HG03025 (cell line): ENCODE measurements around the gene APLF.

Experiments used
- ATAC-seq: cut with Tn5 transposase; IDR thresholded peaks from one replicate; pipeline ENCODE4 v1.9.1; 2021; ENCODE audit warnings: mild to moderate bottlenecking, moderate library complexity; ENCODE audit not compliant: unreplicated experiment, low FRiP score

The APLF gene, protein sequence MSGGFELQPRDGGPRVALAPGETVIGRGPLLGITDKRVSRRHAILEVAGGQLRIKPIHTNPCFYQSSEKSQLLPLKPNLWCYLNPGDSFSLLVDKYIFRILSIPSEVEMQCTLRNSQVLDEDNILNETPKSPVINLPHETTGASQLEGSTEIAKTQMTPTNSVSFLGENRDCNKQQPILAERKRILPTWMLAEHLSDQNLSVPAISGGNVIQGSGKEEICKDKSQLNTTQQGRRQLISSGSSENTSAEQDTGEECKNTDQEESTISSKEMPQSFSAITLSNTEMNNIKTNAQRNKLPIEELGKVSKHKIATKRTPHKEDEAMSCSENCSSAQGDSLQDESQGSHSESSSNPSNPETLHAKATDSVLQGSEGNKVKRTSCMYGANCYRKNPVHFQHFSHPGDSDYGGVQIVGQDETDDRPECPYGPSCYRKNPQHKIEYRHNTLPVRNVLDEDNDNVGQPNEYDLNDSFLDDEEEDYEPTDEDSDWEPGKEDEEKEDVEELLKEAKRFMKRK

DNA sequence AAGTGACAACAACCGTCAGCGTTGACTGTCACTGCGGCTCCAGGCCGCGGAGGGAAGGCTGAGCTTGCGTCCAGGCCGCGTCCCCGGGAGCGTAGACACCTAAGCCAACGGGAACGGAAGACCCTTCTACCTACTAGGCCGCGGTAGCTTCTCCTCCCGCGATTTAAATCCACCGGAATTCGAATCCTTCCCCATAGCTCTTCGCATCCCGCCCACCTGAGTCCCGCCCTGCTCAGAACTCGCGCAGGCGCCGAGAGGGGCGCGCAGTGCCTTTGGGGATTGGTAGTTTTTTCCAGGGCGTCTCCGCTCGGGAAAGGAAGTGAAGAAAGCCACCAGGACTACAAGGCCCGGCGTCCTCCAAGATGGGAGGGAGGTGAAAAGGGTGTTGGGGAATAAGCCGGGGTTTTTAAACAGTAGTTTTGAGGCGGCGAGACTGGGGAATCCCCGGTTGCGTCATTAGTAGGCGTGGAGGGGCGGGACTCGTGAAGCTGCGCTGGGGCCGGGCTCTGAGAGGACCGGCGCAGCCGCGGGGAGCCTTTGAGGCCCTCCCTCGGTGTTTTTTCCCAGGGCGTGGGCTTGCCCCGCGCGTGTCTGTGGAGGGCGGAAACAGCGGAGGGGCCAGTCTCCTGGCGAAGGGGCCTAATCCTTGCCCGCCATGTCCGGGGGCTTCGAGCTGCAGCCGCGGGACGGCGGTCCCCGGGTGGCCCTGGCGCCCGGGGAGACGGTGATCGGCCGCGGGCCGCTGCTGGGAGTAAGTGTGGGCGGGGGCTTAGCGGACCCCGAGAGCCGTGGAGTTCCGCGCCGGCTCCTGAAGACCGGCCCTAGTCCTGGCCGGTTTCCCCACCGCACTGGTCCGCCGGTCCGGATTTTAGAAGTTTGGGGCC lies at the start of gene APLF, which contains the start of gene FBXO48:
Gene APLF (plus strand): TSS at position 509 of the 884 bp plus-strand sequence. CDS start 147 bp downstream, at position 656.
Gene FBXO48 (minus strand): TSS at position 218 of the 884 bp plus-strand sequence. CDS start 2,149 bp downstream, outside the sequence.
- ATAC-seq, result peak; percentile 92

DNA sequence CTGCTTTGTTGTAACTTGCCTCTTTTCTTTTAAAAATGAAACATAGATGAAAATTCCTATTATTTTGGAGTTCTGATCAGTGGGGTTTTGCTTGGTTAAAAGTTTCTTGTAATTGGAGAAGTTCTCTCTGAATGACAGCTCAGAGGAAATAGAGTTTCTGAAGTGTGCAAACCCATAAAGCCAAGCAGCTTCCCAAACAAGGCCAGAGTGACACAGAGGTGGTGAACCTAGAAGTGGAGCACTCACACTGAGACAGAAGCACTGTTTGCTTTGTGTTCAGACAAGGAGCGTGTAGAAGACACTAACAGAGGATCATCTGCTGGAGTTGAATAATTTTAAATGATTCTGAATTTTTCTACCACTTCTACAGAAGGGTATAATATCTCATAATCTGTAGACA lies 49.5 kb upstream of the APLF start:
- no peak for ATAC-seq

DNA sequence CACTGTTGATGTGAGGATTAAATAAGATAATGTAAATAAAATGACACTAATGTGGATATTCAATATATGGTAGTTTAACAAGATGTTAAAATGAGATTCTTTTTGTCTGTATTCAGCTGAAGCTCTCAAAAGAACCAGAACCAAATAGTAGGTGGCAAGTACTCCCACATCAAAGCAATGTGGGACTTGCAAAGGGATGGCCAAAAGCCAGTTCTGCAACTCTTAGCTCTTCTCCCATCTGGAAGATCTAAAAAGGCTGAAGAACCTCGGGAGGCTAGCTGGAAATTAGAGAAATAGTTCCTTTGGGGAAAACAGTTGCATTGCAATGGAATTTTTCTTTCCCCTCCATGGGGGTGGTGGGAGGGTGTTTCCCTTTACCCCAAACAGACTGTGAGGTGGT lies 49.0 kb upstream of the APLF start:
- no peak for ATAC-seq

DNA sequence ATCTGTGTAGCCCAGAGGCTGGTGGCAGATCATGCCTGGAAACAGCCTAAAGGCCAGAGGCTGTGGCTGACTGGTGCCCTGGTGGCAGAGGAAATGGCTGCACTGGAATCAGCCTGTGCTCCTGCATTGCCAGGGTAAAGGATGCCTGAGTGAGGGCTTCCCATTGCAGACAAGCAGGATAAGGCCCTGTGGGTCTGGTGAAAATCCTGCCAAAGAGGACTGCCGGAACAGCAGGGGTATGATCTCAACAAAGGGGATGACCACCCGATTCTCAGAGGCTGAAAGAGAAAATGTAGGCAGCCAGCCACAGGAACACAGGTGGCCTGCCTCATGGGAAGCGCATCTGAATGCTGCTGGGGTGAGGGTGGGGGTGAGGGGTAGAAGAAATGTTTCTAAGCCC lies 48.5 kb upstream of the APLF start:
- no peak for ATAC-seq

DNA sequence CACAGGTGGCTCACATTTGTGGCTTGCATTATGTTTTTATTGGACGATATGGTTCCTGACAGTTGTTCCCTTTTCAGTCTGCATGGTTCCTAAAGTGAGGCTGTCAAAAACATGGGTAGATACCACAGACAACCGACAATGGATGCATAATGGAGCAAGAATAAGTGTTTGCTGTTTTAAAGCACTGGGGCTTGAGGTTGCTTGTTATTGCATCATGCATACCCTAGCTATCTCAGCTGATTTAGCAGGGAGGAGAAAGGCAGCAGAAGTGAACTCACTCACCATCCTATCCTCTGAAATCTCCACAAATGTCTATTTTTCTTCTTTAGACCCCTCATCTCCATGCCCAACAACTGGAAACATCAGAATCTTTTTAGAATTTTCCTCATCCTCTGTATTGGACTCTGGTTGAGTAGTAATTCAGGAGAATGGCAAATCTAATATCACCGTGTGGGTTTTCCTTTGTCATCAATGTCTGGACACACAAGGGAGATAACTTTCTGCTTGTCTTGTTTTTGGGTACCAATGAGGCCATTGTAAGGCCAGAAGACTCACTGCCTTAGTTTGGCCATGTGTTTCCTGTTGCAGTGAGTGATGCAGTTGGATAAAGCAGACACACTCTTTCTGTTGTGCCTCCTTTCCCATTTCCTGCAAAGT lies 47.0 kb upstream of the APLF start:
- ATAC-seq, result no peak

DNA sequence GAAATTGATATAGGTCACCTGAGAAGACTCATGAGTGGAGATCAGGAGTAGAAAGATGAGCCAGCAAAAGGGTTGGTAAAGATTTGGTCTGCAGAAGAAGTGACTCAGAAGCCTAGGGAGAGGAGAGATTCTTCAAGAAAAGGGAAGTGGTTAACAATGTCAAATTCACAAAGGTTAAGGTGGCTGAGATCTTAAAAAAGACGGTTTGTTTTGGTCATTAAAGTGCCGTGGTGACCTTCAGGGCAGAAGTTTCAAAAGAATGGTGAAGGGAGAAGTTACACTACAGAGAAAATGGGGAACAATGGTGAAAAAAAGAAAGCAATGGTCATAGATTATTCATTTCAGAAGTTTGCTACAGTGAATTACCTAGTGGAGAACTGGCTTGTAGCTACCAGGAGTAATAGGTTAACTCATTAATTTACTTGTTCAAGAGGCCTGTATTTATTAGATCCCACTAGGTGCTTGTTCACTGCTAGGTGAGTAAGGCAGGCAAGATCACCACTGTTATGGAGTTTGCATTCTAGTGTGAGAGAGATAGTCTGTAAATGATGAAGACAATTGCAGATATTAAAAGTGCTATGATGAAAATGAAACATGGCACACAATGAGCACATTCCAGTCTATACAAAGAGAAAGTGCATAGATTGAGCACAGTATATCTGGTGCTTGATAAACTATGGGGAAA lies 43.3 kb upstream of the APLF start:
- peak; percentile 75 for ATAC-seq

DNA sequence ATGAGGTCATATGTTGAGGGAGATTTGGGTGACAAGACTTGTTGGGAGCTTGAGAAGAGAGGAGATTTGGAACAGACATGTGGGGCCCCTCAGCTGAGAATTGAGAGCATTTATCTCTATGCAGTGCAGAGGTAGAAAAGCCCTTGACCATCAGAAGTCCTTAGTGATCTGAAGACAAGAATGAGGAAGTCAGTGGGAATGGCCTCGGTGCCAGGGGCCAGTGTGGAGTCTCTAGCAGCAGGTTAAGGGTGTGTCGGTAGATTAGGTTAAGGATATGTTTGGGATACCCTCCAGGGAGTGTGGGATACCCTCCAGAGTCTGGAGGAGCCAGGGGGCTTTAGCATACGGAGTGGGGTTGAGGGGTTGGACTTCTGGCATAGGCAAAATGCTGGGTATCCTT lies 41.9 kb upstream of the APLF start:
- ATAC-seq, result no peak

DNA sequence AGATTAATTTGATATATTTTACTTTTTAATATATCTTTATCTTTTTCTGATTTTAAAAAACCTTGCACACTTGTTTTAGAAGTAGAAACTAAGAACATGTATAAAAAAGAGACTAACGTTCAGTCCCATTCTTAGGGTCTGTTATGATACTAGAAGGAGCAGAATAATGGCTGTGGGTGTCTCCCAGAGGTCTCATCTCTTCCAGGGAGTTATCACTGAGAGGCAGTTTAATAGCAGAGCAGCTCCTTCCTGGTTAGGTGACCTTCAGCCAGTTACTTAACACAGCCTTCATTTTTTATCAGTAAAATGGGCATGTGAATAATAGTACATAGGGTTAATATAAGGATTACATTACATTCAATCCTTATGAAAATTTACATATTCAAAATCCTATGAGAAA lies 40.9 kb upstream of the APLF start:
- ATAC-seq, result no peak

DNA sequence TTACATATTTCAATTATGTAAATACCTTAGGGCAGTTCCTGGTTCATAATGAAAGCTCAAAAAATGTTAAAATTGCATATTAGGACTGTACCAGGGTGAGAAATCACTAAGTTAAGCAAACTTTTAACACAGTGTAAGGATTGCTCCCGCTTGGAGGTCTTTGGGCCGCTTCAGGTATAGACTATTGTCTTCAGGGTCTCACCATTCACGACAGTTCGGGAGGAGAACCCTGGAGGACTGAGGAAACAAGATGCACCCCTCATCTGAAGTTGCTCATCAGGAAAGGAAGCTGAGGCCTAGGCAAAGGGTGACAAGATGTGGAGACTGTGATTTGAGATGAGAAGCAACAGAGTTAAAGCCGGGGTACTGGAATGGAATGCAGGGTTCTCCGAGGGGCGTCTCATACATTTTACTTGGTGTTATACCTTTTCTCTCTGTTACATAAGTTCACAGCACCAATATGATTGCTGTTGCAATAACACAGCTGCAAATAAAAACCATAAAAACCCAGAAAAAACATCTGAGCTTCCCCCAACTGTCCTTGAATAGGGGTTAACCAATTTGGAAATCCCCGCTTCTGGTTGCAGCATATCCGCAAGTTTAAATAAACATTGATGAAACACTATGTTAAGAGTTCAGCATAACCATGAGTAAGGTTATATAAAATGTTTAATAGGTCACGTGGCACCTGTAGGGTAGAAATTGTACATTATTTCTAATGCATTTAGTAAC lies 40.4 kb upstream of the APLF start:
- no peak for ATAC-seq

DNA sequence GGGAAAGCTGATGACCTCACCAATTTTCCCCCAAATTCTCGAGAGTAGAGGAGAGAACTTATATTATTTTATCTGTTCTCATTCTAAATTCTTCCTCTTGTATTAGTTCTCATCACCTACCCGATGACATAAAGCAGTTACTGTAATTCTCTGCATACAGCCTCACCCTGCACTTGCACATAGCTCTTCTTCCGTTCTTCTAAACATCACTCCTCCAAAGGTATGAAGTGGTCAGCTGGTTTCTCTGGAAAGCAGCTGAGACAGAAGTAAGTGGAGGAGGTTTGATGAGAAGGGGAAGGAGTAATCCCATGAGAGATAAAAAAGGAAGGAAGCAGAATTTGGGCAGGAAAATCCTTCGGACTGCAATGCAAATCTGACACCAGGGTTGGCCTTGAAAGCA lies 39.3 kb upstream of the APLF start:
- no peak for ATAC-seq

DNA sequence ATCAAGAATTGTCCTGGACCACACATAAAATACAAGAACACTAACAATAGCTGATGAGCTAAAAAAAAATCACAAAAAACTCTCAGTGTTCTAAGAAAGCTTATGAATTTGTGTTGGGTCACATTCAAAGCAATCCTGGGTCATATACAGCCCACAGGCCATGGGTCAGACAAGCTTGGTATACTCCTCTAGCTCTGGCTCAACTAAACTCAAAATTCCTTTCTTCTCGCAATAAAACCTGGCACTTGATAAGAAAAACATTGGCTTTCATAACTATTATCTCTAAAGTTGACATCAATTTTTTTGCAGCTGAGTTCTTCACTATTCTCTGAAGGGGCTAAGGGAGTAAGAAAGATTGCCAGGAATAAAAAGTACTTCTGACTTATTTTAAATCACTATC lies 38.6 kb upstream of the APLF start:
- no peak for ATAC-seq

DNA sequence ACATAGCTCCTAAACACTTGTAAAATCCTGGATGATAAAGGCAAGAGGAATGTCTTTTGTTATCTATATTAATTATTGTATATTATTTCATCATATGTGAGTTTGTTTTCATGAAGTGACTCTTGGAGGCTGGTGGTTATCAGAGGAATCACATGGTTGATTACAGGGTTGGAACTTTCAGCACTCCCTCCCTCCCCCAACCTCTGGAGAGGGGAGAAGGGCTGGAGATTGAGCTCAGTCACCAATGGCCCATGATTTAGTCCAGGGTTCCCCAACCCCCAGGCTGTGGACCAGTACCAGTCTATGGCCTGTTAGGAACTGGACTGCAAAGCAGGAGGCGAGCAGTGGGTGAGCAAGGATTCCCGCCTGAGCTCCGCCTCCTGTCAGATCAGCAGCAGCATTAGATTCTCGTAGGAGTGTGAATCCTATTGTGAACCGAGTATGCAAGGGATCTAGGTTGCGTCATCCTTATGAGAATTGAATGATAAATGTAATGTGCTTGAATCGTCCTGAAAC lies 38.0 kb upstream of the APLF start:
- no peak for ATAC-seq

DNA sequence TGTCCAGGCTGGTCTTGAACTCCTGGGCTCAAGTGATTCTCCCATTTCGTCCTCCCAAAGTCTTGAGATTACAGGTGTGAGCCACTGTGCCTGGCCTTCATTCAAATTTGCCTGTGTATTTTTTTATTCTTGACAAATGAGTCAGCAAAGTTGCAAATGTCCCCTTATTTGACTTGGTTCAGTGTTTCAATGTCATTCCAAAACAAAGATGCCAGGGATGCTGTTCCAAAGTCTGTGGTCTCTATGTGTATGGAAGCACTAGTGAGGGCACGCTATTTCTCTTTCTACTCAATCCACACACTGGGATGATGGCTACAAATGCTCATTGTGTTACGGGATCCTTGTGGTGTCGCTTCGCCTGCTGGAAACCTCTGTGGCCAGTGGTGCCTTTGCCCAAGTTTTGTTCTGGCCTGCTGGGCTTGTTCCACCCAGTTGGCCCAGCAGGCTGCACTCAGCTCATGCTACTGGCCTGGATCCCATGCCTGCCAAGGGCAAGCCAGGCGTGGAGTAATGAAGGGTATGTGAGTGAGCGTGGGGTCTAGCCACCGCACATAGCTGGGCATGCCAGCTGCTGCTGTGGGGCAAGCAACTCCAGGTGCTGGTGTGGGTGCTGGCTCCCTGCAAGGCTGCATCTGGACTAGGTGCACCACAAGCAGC lies 35.9 kb upstream of the APLF start:
- no peak for ATAC-seq

DNA sequence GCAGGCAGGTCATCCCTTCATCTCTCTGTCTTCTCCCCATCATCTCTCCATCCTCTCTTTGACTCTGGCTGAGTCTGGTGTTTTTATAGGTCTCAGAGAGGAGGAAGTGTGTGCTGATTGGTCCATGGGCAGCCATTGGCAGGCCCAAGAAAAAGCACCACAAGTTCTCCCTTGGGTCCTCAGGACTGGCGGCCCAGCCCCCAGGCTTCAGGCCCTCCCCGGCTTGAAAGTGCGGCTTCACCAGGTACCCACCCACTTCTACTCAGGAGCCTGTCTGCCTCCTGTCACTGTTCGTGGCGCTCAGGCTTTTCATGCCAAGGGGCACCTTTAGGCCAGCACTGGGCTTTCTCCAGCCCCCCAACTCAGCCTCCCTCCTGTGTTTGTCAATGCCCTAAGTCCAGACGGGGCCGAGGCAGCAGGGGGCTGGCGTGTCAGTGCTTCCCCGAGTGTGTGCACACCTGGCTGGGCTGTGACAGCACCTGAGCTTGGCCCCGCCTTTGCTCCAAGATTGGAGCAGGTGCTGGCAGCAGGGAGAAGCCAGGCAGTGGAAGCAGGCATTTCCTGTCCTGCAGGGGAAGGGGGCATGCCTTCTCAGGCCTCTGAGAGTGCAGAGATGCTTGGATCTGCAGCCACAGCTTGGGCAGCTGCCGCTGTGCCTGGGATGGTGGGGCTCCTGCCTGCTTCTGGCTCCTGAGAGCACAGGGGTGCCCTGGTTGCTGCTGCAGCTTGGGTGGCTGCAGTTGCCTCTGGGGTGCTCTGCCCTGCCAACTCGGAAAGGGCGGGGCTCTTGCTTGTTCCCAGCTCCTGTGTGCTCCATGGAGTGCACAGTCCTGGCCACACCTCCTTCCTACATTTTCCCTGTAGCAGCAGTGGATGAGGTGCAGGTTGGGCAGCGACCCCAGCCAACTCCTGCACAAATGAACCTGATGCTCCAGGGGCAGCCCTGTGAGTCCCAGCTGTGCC lies 34.4 kb upstream of the APLF start:
- no peak for ATAC-seq

DNA sequence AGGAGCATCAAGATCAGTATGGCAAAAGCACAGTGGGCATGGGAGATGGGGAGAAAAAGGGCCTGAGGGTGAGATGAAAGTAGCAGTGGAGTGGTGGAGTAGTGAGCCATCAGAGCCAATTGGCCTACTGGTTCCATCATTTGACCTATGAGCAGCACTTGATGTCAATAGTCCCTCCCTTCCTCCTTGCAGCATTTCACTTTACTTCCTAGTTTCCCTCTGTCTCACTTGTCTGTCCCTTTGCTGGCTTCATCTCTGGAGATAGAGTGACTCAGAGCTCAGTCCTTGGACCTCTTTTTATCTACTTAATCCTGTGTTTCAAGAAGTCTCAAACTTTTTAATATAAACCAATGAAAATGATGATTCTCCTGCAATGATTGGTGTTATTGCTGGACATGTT lies 32.4 kb upstream of the APLF start:
- ATAC-seq, result no peak

DNA sequence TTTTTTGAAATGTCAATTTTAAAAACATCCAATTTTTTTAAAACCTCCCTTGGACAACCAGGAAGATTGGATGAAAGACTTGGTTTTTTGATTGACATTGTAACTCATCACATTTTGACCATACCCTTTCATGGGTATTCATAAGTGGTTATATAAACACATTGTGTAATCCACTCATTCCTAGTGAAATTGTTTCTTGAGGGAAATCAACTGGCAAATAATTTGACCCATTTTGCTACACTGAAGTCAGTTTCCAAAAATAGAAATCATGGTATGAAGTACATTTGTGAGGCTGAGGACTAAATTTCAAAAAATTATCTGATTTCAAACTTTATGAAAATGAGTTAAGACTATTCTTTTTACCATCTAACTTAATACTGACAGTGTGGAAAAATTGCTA lies 31.8 kb upstream of the APLF start:
- no peak for ATAC-seq

DNA sequence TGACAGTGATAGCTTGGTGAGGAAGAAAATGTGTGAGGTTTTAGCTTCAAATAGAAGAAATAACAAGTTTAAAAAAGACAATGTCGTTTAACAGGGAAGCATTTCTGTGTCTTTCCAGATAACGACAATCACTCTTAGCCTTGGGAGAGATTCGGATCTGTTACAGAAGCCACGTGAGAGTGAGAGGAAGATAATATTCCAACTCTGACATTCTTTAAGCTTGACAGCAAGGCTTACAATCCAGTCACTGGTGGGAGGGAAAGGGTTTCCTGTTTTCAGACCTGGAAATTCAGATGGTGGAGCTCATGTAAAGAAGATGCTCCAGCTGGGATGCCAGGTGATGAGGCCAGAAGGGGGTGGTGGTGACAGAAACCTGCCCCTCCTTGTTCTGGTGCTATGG lies 31.1 kb upstream of the APLF start:
- no peak for ATAC-seq
